ENCODE data around the gene MZB1.
"Not testable (repeated sequence)": the region's sequence is repeated elsewhere in the genome, so short reads cannot be mapped to it uniquely, and the experiment has no call there.

MZB1 gene

DNA sequence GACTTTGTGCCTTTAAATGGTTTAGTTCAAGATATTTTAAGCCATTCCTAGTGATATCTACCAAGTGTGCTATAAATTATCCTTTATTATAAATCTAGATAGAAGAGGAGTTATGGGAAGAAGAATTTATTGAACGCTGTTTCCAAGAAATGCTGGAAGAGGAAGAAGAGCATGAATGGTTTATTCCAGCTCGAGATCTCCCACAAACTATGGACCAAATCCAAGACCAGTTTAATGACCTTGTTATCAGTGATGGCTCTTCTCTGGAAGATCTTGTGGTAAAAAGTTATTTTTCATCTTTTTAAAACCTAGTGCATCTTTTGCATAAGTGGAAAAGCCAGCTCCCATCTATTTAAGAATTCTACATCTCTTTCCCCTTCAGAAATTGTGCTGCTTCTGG, 25.2 kb downstream of the MZB1 start:
- DNase-seq (ENCODE audit: low read depth, low spot score) = no peak
- no peaks in the 10 kb centered on the region for H3K4me1 ChIP-seq (ENCODE audit: insufficient read depth, insufficient read length)
- no peak for TF ChIP-seq SUZ12 (IDR thresholded peaks at IDR 0.05; ENCODE audit: extremely low read depth, insufficient read depth, insufficient read length)
- no peak overlapping the region for H3K4me3 ChIP-seq (ENCODE audit: insufficient read length, low read depth)
- no peaks in the 10 kb centered on the region for H3K27me3 ChIP-seq (ENCODE audit: insufficient read depth, insufficient read length)
- no peaks in the 10 kb centered on the region for H3K9me3 ChIP-seq (ENCODE audit: insufficient read depth, low read length)
- H3K36me3 ChIP-seq (ENCODE audit: insufficient read depth, insufficient read length, low read length) = peaks cover 42% of the 10 kb centered on the region
- H3K9ac ChIP-seq (ENCODE audit: insufficient read length, low read depth) = no peak overlapping the region

DNA sequence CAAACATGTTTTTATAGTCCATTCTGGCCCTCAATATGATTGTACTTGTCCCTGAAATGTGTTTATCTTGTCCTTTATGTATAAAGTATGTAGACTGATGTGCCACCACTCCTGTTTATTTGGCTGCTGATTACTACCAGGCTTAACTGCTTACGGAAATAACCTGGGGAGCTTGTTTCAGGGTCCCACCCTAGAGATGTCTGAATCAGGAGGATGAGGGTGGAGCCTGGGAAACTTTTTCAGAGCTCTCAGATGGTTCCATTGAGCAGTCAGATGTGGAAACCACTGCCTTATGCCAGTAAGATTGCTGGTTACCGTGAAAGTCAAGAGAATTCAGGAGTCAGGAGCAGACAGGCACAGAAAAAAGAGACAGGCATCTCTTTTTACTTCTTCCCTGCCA, 25.8 kb downstream of the MZB1 start:
- DNase-seq (ENCODE audit: low read depth, low spot score) = no peak
- Histone ChIP-seq H3K27me3 (ENCODE audit: insufficient read depth, insufficient read length) (no peaks in the 10 kb centered on the region), H3K36me3 (ENCODE audit: insufficient read depth, insufficient read length, low read length) (peaks cover 38% of the 10 kb centered on the region), H3K9me3 (ENCODE audit: insufficient read depth, low read length) (no peaks in the 10 kb centered on the region), H3K9ac (ENCODE audit: insufficient read length, low read depth) (no peak overlapping the region), H3K4me1 (ENCODE audit: insufficient read depth, insufficient read length) (no peaks in the 10 kb centered on the region), H3K4me3 (ENCODE audit: insufficient read length, low read depth) (no peak overlapping the region)
- TF ChIP-seq SUZ12 (IDR thresholded peaks at IDR 0.05; ENCODE audit: extremely low read depth, insufficient read depth, insufficient read length) (no peak), YY1 (IDR thresholded peaks at IDR 0.05; ENCODE audit: insufficient read depth, insufficient read length) (no peak), ZNF274 (IDR thresholded peaks at IDR 0.05; ENCODE audit: low read depth, low read length) (no peak)

DNA sequence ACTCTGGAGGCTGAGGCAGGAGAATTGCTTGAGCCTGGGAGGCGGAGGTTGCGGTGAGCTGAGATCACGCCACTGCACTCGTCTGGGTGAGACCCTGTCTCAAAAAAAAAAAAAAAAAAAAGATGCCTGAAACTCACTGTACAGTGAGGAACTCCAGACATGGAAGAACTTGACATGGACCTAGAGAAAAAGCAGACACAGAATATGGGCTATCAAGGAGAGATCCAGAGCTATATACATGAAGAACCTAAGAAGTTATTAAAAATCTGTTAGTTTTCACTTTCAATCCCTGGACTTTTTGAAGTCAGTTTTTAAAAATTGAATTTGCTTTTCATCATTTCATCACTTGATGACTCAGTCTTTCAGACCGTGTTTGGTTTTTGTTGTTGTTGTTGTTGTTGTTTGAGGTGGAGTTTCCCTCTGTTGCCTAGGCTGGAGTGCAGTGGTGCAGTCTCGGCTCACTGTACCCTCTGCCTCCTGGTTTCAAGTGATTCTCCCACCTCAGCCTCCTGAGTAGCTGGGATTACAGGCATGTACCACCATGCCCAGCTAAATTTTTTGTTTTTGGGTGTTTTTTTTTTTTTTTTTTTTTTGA, 27.8 kb downstream of the MZB1 start:
- Histone ChIP-seq H3K4me1 (ENCODE audit: insufficient read depth, insufficient read length) (no peaks in the 10 kb centered on the region), H3K9me3 (ENCODE audit: insufficient read depth, low read length) (no peaks in the 10 kb centered on the region), H3K4me3 (ENCODE audit: insufficient read length, low read depth) (no peak overlapping the region), H3K27me3 (ENCODE audit: insufficient read depth, insufficient read length) (no peaks in the 10 kb centered on the region), H3K36me3 (ENCODE audit: insufficient read depth, insufficient read length, low read length) (peaks cover 30% of the 10 kb centered on the region), H3K9ac (ENCODE audit: insufficient read length, low read depth) (no peak overlapping the region)
- TF ChIP-seq ZNF274 (IDR thresholded peaks at IDR 0.05; ENCODE audit: low read depth, low read length) = no peak
- no peak for TF ChIP-seq SUZ12 (IDR thresholded peaks at IDR 0.05; ENCODE audit: extremely low read depth, insufficient read depth, insufficient read length)
- no peak for TF ChIP-seq YY1 (IDR thresholded peaks at IDR 0.05; ENCODE audit: insufficient read depth, insufficient read length)
- no peak for DNase-seq (ENCODE audit: low read depth, low spot score)

DNA sequence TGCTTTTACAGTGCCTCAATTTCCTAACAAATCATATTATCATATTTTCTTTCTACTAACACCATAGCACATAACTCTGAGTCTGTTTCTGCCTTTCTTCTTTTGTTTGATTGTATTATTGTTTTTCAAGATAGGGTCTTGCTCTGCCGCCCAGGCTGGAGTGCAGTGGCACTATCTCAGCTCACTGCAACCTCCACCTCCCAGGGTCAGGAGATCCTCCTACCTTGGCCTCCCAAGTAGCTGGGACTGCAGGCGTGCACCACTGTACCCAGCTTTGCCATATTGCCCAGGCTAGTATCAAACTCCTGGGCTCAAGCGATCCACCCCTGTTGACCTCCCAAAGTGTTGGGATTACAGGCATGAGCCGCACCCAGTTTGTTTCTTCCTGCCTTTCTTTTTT, 29.3 kb downstream of the MZB1 start:
- TF ChIP-seq SUZ12 (IDR thresholded peaks at IDR 0.05; ENCODE audit: extremely low read depth, insufficient read depth, insufficient read length) (no peak), ZNF274 (IDR thresholded peaks at IDR 0.05; ENCODE audit: low read depth, low read length) (no peak), YY1 (IDR thresholded peaks at IDR 0.05; ENCODE audit: insufficient read depth, insufficient read length) (no peak)
- no peak for DNase-seq (ENCODE audit: low read depth, low spot score)
- Histone ChIP-seq H3K4me1 (ENCODE audit: insufficient read depth, insufficient read length) (no peaks in the 10 kb centered on the region), H3K36me3 (ENCODE audit: insufficient read depth, insufficient read length, low read length) (peaks cover 18% of the 10 kb centered on the region), H3K4me3 (ENCODE audit: insufficient read length, low read depth) (no peak overlapping the region), H3K27me3 (ENCODE audit: insufficient read depth, insufficient read length) (no peaks in the 10 kb centered on the region), H3K9ac (ENCODE audit: insufficient read length, low read depth) (no peak overlapping the region), H3K9me3 (ENCODE audit: insufficient read depth, low read length) (no peaks in the 10 kb centered on the region)

DNA sequence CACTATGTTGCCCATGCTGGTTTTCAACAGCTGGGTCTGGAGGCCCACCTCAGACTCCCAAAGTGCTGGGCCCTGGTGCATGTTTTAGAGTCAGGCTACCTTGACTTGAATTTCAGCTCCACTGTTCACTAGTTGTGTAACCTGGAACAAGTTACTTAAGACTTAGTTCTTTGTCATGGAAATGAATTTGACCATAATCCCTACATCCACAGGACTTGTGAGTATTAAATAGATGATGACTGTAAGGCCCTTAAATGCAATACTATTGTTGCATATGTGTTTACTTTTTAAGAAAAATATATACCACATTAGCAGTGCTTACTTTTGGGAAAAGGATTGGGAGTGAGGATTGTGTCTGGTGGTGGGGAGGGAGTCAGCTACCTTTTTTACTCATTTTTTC, 31.6 kb downstream of the MZB1 start:
- no peak overlapping the region for H3K9ac ChIP-seq (ENCODE audit: insufficient read length, low read depth)
- no peaks in the 10 kb centered on the region for H3K9me3 ChIP-seq (ENCODE audit: insufficient read depth, low read length)
- no peaks in the 10 kb centered on the region for H3K4me1 ChIP-seq (ENCODE audit: insufficient read depth, insufficient read length)
- no peak for DNase-seq (ENCODE audit: low read depth, low spot score)
- H3K36me3 ChIP-seq (ENCODE audit: insufficient read depth, insufficient read length, low read length) = peaks cover under 1% of the 10 kb centered on the region
- H3K27me3 ChIP-seq (ENCODE audit: insufficient read depth, insufficient read length) = no peaks in the 10 kb centered on the region
- no peak overlapping the region for H3K4me3 ChIP-seq (ENCODE audit: insufficient read length, low read depth)
- TF ChIP-seq YY1 (IDR thresholded peaks at IDR 0.05; ENCODE audit: insufficient read depth, insufficient read length) (no peak), ZNF274 (IDR thresholded peaks at IDR 0.05; ENCODE audit: low read depth, low read length) (no peak), SUZ12 (IDR thresholded peaks at IDR 0.05; ENCODE audit: extremely low read depth, insufficient read depth, insufficient read length) (no peak)

DNA sequence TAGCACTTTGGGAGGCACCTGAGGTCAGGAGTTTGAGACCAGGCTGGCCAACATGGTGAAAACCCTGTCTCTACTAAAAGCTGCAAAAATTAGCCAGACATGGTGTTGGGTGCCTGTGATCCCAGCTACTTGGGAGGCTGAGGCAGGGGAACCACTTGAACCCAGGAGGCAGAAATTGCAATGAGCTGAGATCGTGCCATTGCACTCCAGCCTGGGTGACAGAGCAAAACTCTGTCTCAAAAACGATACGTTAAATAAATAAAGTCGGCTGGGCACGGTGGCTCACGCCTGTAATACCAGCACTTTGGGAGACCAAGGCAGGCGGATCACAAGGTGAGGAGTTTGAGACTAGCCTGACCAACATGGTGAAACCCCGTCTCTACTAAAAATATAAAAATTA, 33.8 kb downstream of the MZB1 start:
- H3K4me3 ChIP-seq (ENCODE audit: insufficient read length, low read depth); H3K4me1 ChIP-seq (ENCODE audit: insufficient read depth, insufficient read length): not testable (repeated sequence)

DNA sequence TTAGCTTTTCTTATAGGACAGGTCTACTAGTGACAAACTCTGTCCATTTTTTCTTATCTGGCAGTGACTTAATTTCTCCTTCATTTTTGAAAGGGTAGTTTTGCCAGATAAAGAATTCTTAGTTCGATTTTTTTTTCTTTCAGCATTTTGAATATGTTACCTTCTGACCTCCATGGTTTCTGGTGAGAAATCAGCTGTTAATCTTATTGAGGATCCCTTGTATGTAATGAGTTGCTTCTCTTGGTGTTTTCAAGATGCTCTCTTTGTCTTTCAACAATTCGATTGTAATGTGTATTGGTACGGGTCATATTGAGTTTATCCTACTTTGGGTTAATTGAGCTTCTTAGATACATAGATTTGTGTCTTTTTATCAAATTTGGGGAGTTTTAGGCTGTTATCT, 35.5 kb downstream of the MZB1 start:
- Histone ChIP-seq H3K4me1 (ENCODE audit: insufficient read depth, insufficient read length) (no peaks in the 10 kb centered on the region), H3K9ac (ENCODE audit: insufficient read length, low read depth) (no peak overlapping the region), H3K4me3 (ENCODE audit: insufficient read length, low read depth) (no peak overlapping the region), H3K36me3 (ENCODE audit: insufficient read depth, insufficient read length, low read length) (peaks cover 3% of the 10 kb centered on the region), H3K27me3 (ENCODE audit: insufficient read depth, insufficient read length) (no peaks in the 10 kb centered on the region), H3K9me3 (ENCODE audit: insufficient read depth, low read length) (no peaks in the 10 kb centered on the region)
- TF ChIP-seq YY1 (IDR thresholded peaks at IDR 0.05; ENCODE audit: insufficient read depth, insufficient read length) (no peak), SUZ12 (IDR thresholded peaks at IDR 0.05; ENCODE audit: extremely low read depth, insufficient read depth, insufficient read length) (no peak), ZNF274 (IDR thresholded peaks at IDR 0.05; ENCODE audit: low read depth, low read length) (no peak)
- no peak for DNase-seq (ENCODE audit: low read depth, low spot score)

More for the DNA sequence above, 33.8 kb downstream of the MZB1 start:
- H3K9me3 ChIP-seq (ENCODE audit: insufficient read depth, low read length); H3K27me3 ChIP-seq (ENCODE audit: insufficient read depth, insufficient read length); H3K9ac ChIP-seq (ENCODE audit: insufficient read length, low read depth); DNase-seq (ENCODE audit: low read depth, low spot score); H3K36me3 ChIP-seq (ENCODE audit: insufficient read depth, insufficient read length, low read length): not testable (repeated sequence)

DNA sequence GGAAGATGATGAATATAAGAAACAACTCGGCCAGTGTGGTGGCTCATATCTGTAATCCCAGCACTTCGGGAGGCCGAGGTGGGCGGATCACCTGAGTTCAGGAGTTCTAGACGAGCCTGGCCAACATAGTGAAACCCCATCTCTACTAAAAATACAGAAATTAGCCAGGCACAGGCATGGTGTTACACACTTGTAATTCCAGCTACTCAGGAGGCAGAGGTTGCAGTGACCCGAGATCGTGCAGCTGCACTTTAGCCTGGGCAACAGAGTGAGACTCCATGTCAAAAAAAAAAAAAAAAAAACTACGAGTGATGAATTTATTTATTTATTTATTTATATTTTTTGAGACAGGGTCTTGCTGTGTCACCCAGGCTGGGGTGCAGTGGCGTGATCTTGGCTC, 41.9 kb downstream of the MZB1 start:
- not testable (repeated sequence) for H3K9me3 ChIP-seq (ENCODE audit: insufficient read depth, low read length); H3K4me1 ChIP-seq (ENCODE audit: insufficient read depth, insufficient read length); H3K9ac ChIP-seq (ENCODE audit: insufficient read length, low read depth); H3K4me3 ChIP-seq (ENCODE audit: insufficient read length, low read depth); DNase-seq (ENCODE audit: low read depth, low spot score); H3K27me3 ChIP-seq (ENCODE audit: insufficient read depth, insufficient read length); H3K36me3 ChIP-seq (ENCODE audit: insufficient read depth, insufficient read length, low read length)

DNA sequence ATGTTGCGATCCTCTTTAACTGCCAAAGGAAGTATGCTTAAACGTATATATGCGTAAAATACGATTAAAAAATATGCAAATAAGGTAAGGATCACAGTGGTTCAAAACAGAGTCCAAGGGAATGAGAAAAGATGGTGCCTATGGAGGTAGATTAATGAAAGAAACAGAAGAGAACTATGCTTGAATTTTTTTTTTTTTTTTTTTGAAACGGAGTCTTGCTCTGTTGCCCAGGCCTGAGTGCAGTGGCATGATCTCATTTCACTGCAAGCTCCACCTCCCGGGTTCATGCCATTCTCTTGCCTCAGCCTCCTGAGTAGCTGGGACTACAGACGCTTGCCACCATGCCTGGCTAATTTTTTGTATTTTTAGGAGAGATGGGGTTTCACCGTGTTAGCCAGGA, 44.3 kb downstream of the MZB1 start:
- H3K9me3 ChIP-seq (ENCODE audit: insufficient read depth, low read length); H3K27me3 ChIP-seq (ENCODE audit: insufficient read depth, insufficient read length); H3K4me3 ChIP-seq (ENCODE audit: insufficient read length, low read depth); H3K36me3 ChIP-seq (ENCODE audit: insufficient read depth, insufficient read length, low read length); DNase-seq (ENCODE audit: low read depth, low spot score); H3K9ac ChIP-seq (ENCODE audit: insufficient read length, low read depth); H3K4me1 ChIP-seq (ENCODE audit: insufficient read depth, insufficient read length): not testable (repeated sequence)

All from NT2/D1 (cell line).